ENCODE results near the gene PNLDC1. TPM values are rescaled to one million over a fixed set of nuclear protein-coding genes. Genes with fewer than 3 reads are reported as not detected.
A peak's percentile ranks its signal among the peaks of the same experiment; 100 is the strongest.

The PNLDC1 gene
- total and polyA plus RNA-seq, 9 donors = 0.20 to 1.2 (median 0.54) TPM; not detected in 3

- H3K4me3 ChIP-seq = peak overlapping the region; percentile 29
- H3K27ac ChIP-seq = peak overlapping the region; percentile 80 to 87
- intact Hi-C loops (cut with DNase I) = no loop called here
- no peaks in the 10 kb centered on the region for H3K27me3 ChIP-seq
- peaks cover 6% of the 10 kb centered on the region for H3K4me1 ChIP-seq (ENCODE audit: insufficient read depth)
- H3K36me3 ChIP-seq = no peaks in the 10 kb centered on the region
- TF ChIP-seq CTCF (IDR thresholded peaks at IDR 0.05) = no peak
- no peak for TF ChIP-seq EP300 (IDR thresholded peaks at IDR 0.05)
- no peak for TF ChIP-seq POLR2A (IDR thresholded peaks at IDR 0.05)
- no peaks in the 10 kb centered on the region for H3K9me3 ChIP-seq
- peak; percentile 40 to 72 (median 58) for DNase-seq
- WGBS, 3 donors = 53 to 56% (median 56%) methylated on average over 29 of the region's 29 CpGs
These were observed 36.8 kb downstream of the PNLDC1 start for GRCh38 chr6:159836718-159837490.

- TF ChIP-seq EP300 (IDR thresholded peaks at IDR 0.05) (no peak), POLR2A (IDR thresholded peaks at IDR 0.05) (no peak), CTCF (IDR thresholded peaks at IDR 0.05) (no peak)
- Histone ChIP-seq H3K27ac (no peak overlapping the region), H3K27me3 (no peaks in the 10 kb centered on the region), H3K36me3 (no peaks in the 10 kb centered on the region), H3K4me3 (no peak overlapping the region), H3K4me1 (ENCODE audit: insufficient read depth) (peaks cover 6% of the 10 kb centered on the region), H3K9me3 (no peaks in the 10 kb centered on the region)
- WGBS, 3 donors = 83 to 88% (median 84%) methylated on average over 8 of the region's 8 CpGs
- intact Hi-C loops (cut with DNase I) = no loop called here
- DNase-seq = no peak
These were observed 37.4 kb downstream of the PNLDC1 start for GRCh38 chr6:159837511-159837910.

DNA sequence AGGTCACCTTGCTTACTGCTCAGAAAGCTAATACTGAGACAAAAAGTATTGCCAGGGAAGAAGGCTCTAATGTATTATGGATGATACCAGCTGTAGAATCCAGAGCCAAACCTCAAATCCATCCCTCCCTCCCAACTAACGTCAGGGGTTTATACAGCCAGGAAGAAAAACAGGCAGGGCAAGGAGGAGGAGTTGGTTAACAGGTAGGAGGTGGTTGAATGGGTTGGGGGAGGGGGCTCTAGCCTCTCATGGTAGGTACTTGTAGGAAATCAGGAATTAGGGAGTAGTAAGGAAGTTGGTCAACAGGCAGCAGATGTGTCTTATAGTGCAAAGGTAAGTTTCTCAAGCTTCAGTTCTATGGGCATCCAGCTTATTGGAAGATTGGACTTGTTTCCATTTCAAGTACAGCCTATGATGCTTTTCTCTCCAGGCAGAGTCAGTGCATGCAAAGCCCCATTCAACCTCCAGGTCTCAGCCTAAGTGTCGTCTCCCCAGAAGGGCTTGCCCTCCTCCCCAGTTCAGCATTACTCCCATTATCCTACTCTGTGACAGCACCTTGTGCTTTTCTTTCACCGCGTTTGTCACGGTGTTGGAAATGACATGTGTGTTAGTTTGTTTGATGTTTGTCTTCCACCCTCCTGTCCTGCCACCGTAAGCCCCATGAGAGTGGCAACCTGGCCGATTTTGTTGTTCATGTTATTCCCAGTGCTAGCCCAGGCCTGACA, 38.1 kb downstream of the PNLDC1 start:
- WGBS, 3 donors = 88 to 94% (median 88%) methylated on average over 7 of the region's 7 CpGs
- no peak for TF ChIP-seq CTCF (IDR thresholded peaks at IDR 0.05)
- TF ChIP-seq POLR2A (IDR thresholded peaks at IDR 0.05) = no peak
- TF ChIP-seq EP300 (IDR thresholded peaks at IDR 0.05) = no peak
- intact Hi-C loops (cut with DNase I) = no loop called here
- H3K9me3 ChIP-seq = no peaks in the 10 kb centered on the region
- no peaks in the 10 kb centered on the region for H3K36me3 ChIP-seq
- peaks cover 6% of the 10 kb centered on the region for H3K4me1 ChIP-seq (ENCODE audit: insufficient read depth)
- H3K27me3 ChIP-seq = no peaks in the 10 kb centered on the region
- no peak overlapping the region for H3K27ac ChIP-seq
- no peak for DNase-seq
- H3K4me3 ChIP-seq = no peak overlapping the region

DNA sequence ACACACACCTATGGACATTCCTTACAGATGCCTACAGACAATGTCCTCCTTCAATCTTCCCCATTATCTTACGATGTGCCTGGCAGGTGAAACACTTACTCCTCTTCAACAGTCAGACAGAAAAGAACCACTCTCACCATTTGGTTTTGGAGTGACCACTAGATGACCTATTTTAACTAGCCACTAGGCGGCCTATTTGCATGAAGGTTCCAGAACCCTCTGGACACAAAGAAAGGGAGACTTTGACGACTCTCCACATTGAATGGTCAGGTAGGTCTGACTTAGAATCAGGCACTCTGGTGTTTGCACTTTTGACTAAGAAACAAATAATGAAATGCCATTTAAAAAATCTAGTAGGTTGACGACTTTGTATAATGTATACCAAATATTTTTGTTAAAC, 42.0 kb downstream of the PNLDC1 start:
- no peaks in the 10 kb centered on the region for H3K36me3 ChIP-seq
- no peak overlapping the region for H3K4me3 ChIP-seq
- H3K9me3 ChIP-seq = no peaks in the 10 kb centered on the region
- intact Hi-C loops (cut with DNase I) = loop anchor here in 1 of 4 donors (10.0 kb wide), 1 partner anchor 147 kb away; the partner anchor contains the start of gene SOD2
- H3K27me3 ChIP-seq = no peaks in the 10 kb centered on the region
- 69 to 77% (median 74%) methylated on average over 4 of the region's 4 CpGs for WGBS, 3 donors
- no peak for TF ChIP-seq POLR2A (IDR thresholded peaks at IDR 0.05)
- no peak for TF ChIP-seq CTCF (IDR thresholded peaks at IDR 0.05)
- TF ChIP-seq EP300 (IDR thresholded peaks at IDR 0.05) = no peak
- H3K27ac ChIP-seq = no peak overlapping the region
- peaks cover 2% of the 10 kb centered on the region for H3K4me1 ChIP-seq (ENCODE audit: insufficient read depth)
- DNase-seq = no peak

Data from ovary (tissue), 9 donors.